Effector memory CD4-positive, alpha-beta T cell (primary cell): ENCODE data around the gene SRGAP3.

ENCODE experiments used
- DNase-seq, 3 donors: peaks; one replicate each; pipeline ENCODE4 v3.0.0-alpha.2; 2020
- H3K27ac ChIP-seq: 2 replicates; pipeline ENCODE4 v1.7.0; 2013; ENCODE audit warnings: mild to moderate bottlenecking, low read length, moderate library complexity; ENCODE audit not compliant: insufficient read depth, poor library complexity, severe bottlenecking
- H3K27me3 ChIP-seq: replicated peaks from 2 replicates; pipeline ENCODE4 v1.7.0; 2013; ENCODE audit warnings: mild to moderate bottlenecking, low read length; ENCODE audit not compliant: insufficient read depth, control insufficient read depth, poor library complexity, severe bottlenecking
- H3K36me3 ChIP-seq: 2 replicates; pipeline ENCODE4 v1.7.0; 2013; ENCODE audit warnings: mild to moderate bottlenecking, low read length, moderate library complexity; ENCODE audit not compliant: control insufficient read depth, insufficient read depth
- H3K4me1 ChIP-seq: 2 replicates; pipeline ENCODE4 v1.7.0; 2013; ENCODE audit warnings: low read length, mild to moderate bottlenecking; ENCODE audit not compliant: control insufficient read depth, insufficient read depth, poor library complexity, severe bottlenecking
- H3K4me3 ChIP-seq: 2 replicates; pipeline ENCODE4 v1.7.0; 2013; ENCODE audit warnings: low read length, low read depth, mild to moderate bottlenecking; ENCODE audit not compliant: insufficient read depth, poor library complexity, severe bottlenecking
- H3K9me3 ChIP-seq: 2 replicates; pipeline ENCODE4 v1.7.0; 2013; ENCODE audit warnings: mild to moderate bottlenecking, low read length, moderate library complexity; ENCODE audit not compliant: control insufficient read depth

SRGAP3 gene

DNA sequence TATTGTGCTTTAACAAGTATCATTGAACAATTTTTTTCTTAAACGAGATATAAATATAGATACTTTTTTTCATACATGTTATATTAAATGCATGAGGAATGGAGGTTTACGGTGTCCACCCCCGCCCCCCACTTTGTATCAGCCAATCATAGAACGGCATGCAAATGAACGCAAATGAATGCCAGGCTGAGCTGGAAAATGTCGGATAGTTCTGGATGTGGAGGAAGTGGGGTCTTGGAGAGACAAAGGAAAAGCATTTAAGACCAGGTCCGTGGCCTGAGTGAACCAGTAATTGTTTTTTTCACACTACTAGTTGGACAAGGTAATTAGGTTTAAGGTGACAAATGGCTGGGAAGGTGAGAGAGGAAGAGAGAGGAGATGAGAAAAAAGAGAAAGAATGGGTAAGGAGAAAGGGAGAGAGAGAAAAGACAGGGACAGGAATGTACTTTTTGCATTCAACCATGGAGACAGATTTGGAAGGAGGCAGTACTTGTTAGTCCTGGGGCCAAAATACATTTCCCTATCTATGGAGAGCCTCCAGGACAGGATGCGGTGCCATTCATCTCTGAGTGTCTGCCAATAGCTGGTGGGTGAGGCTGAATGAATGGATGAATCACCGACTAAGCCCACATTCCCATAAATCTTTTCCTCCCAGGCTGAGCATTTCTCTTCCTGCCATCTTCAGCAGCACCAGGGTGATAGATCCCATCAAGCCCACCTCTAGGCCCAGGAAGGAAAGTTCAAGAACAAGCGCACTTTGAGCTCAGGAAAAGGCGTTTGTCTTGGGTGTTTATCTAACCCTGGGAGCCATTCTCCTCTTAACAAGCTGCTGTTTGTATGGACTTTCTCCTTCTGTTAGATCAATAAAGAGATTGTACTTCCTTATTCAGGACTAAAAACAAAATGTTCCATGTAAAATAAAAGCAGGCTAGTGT is 284.7 kb downstream of the SRGAP3 start:
- no peaks in the 10 kb centered on the region for H3K9me3 ChIP-seq
- H3K27ac ChIP-seq: no peak overlapping the region
- no peaks in the 10 kb centered on the region for H3K36me3 ChIP-seq
- no peaks in the 10 kb centered on the region for H3K27me3 ChIP-seq
- DNase-seq: no peak
- H3K4me1 ChIP-seq: peaks cover 14% of the 10 kb centered on the region
- no peak overlapping the region for H3K4me3 ChIP-seq

GRCh38 chr3:8963137-8963853 is 286.2 kb downstream of the SRGAP3 start, which contains the start of gene RAD18:
TSS of gene RAD18 (minus strand) at chr3:8963472. CDS start at chr3:8963385, 87 bp downstream.
- H3K4me1 ChIP-seq: peaks cover 14% of the 10 kb centered on the region
- no peaks in the 10 kb centered on the region for H3K9me3 ChIP-seq
- H3K4me3 ChIP-seq: peak within 1 kb of the TSS; percentile 83
- no peaks in the 10 kb centered on the region for H3K27me3 ChIP-seq
- H3K36me3 ChIP-seq: peaks cover under 1% of the 10 kb centered on the region
- H3K27ac ChIP-seq: peak within 1 kb of the TSS; percentile 91
- peak; percentile 83 to 90 (median 88) for DNase-seq

DNA sequence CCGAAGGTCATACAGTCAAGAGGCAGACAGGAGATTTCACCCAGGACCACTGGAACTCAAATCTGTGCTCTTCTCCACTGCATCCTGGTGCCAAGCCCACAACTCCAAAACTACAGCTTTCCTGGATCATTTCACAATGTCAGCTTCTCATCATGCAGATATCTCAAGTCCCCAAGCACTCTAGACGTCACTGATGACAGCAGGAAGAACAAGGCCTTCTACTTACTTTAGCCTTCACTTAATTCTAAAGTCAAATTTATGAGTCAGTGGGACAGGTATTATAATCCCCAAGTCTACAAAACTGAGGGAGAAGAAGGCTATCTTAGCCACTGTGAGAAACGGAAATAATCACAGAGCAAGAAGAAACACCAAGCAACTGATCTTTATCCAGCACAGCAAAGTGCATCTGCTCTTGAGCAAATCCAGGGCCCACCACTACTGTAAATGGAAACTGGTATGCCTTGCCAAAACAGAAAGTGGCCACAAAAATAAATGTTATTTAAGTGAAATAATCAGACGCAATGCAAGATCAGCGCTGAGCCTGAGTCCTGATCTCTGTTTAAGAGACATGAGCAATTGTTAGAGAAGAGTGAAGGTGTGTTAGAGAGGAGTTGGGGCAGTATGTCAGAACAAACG is 287.1 kb downstream of the SRGAP3 start:
- no peak for DNase-seq
- peaks cover 5% of the 10 kb centered on the region for H3K36me3 ChIP-seq
- no peaks in the 10 kb centered on the region for H3K27me3 ChIP-seq
- no peaks in the 10 kb centered on the region for H3K9me3 ChIP-seq
- peak overlapping the region; percentile 83 for H3K4me3 ChIP-seq
- peak overlapping the region; percentile 91 for H3K27ac ChIP-seq
- peaks cover 14% of the 10 kb centered on the region for H3K4me1 ChIP-seq

GRCh38 chr3:8959668-8960067 is 289.8 kb downstream of the SRGAP3 start:
- peaks cover 14% of the 10 kb centered on the region for H3K4me1 ChIP-seq
- no peaks in the 10 kb centered on the region for H3K9me3 ChIP-seq
- no peak overlapping the region for H3K27ac ChIP-seq
- no peak overlapping the region for H3K4me3 ChIP-seq
- DNase-seq: no peak
- no peaks in the 10 kb centered on the region for H3K27me3 ChIP-seq
- peaks cover 5% of the 10 kb centered on the region for H3K36me3 ChIP-seq

DNA sequence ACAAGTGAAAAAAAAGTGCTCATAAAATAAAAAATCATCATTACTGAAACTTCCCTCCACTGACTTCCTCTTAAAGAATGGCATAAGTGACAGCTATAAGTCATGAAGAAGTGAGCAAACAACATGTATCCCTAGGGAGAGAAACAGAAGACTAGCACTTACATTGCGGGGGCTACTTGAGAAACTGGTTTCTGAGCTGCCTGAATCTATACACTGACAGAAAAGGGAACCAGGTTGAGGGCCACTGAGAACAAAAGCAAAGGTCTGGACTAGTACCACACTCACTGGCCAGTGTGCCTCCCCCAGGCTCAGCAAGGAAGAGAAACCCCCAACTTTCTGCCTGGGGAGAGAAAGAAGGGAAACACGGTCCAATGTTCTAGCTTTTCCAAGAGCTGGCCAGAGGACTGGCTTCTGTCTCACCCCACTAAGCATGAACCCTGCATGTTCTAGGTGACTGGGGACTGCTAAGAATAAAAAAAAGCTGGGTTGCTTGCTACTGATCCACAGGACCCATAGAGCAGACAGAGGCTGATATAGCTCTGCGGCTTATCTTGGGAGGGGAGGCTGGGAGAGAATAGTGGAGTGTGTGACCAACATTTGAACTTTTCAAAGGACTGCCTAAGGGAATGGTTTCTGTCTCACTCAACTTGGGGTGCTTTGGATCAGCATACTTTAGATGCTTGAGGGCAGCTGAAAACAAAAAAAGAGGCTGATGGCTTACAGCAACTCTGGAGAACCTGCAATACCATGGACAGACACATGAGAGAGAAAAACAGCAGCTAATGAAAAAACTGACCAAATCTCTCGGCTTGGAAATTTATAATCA is 294.3 kb downstream of the SRGAP3 start:
- no peaks in the 10 kb centered on the region for H3K27me3 ChIP-seq
- H3K27ac ChIP-seq: no peak overlapping the region
- no peaks in the 10 kb centered on the region for H3K9me3 ChIP-seq
- no peaks in the 10 kb centered on the region for H3K4me1 ChIP-seq
- DNase-seq: no peak
- H3K4me3 ChIP-seq: no peak overlapping the region
- H3K36me3 ChIP-seq: peaks cover 5% of the 10 kb centered on the region

GRCh38 chr3:8953313-8953712 is 296.1 kb downstream of the SRGAP3 start:
- no peak overlapping the region for H3K27ac ChIP-seq
- peaks cover 5% of the 10 kb centered on the region for H3K36me3 ChIP-seq
- H3K9me3 ChIP-seq: no peaks in the 10 kb centered on the region
- no peak for DNase-seq
- no peaks in the 10 kb centered on the region for H3K4me1 ChIP-seq
- H3K4me3 ChIP-seq: no peak overlapping the region
- H3K27me3 ChIP-seq: no peaks in the 10 kb centered on the region

DNA sequence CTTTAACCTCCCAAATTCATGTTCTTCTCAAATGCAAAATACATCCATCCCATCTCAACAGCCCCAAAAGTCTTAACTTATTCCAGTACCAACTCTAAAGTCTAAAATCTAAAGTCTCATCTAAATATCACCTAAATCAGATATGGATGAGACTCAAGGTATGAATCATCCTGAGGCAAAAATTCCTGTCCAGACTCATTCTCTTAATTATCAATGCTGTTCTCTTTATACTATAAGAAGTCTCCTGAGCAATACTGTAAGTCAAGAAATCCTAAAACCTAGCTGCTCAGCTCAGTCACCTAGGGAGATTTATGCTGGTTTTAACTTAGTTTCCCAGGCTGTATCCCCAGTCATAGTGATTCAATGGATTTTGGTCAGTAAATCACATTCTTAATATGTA is 297.3 kb downstream of the SRGAP3 start:
- Histone ChIP-seq H3K4me3 (no peak overlapping the region), H3K9me3 (no peaks in the 10 kb centered on the region), H3K27ac (no peak overlapping the region), H3K4me1 (no peaks in the 10 kb centered on the region), H3K27me3 (no peaks in the 10 kb centered on the region), H3K36me3 (no peaks in the 10 kb centered on the region)
- no peak for DNase-seq

- no peaks in the 10 kb centered on the region for H3K9me3 ChIP-seq
- no peak overlapping the region for H3K4me3 ChIP-seq
- no peak overlapping the region for H3K27ac ChIP-seq
- peaks cover 9% of the 10 kb centered on the region for H3K36me3 ChIP-seq
- H3K4me1 ChIP-seq: no peaks in the 10 kb centered on the region
- no peak for DNase-seq
- no peaks in the 10 kb centered on the region for H3K27me3 ChIP-seq
These were observed 303.4 kb downstream of the SRGAP3 start for GRCh38 chr3:8945890-8946600.
